K562 (cell line): ENCODE measurements around the gene MTERF2. TPM values are rescaled to one million over a fixed set of nuclear protein-coding genes. Genes with fewer than 3 reads are reported as not detected.
A peak's percentile ranks its signal among the peaks of the same experiment; 100 is the strongest.

Experiments
- ZNF395 ChIP-seq: fragments of 200-800 bp; sonication (Bioruptor generic); IDR thresholded peaks from 2 replicates; pipeline ENCODE4 v1.6.1; 2017; ENCODE audit warnings: missing genetic modification characterization, missing compliant biosample characterization
- polyA plus RNA-seq, 8 experiments: library from polyadenylated mRNA; depleted of rRNA in 4 of 8; stranded (reverse) in 5 of 8; unstranded in 3 of 8; fragments of >200 nt; fragmentation: Nextera tagmentation in 2 of 8; fragmentation: Illumina TruSeq in 1 of 8; extraction: Ambion mirVana in 2 of 8; extraction: Trizol in 1 of 8; gene quantifications; 2 replicates each; pipeline versions ENCODE4 v1.2.1 to v1.2.3, GENCODE V29; 2011 to 2014; ENCODE audit warnings: inconsistent platforms in 1 of 8, missing spikeins in 1 of 8
- total RNA-seq, 7 experiments: library from RNA; depleted of rRNA in 6 of 7; stranded (reverse); fragments of >200 nt in 6 of 7; fragmentation: Illumina TruSeq in 2 of 7; extraction: Trizol in 2 of 7; gene quantifications; 2 replicates each; pipeline versions ENCODE4 v1.2.1 to v1.2.3, GENCODE V29; 2011 to 2021; ENCODE audit warnings: low replicate concordance in 1 of 7
- TF ChIP-seq, protein P1 (sequence below): fragments of 450-650 bp; IDR thresholded peaks from 2 replicates; pipeline ENCODE4 v1.6.1; 2016; ENCODE audit warnings: borderline replicate concordance

The MTERF2 gene
- total and polyA plus RNA-seq, 9 of the 15 experiments (the other 6 are each of a cell fraction or from before 2014, with no cell fraction given): 10.0 to 63.2 (median 33.2) TPM

GRCh38 chr12:106954462-106955376 lies 32.2 kb downstream of the MTERF2 start (continued):
- TF ChIP-seq ZNF395: peak; percentile 76
- TF ChIP-seq, protein P1, sequence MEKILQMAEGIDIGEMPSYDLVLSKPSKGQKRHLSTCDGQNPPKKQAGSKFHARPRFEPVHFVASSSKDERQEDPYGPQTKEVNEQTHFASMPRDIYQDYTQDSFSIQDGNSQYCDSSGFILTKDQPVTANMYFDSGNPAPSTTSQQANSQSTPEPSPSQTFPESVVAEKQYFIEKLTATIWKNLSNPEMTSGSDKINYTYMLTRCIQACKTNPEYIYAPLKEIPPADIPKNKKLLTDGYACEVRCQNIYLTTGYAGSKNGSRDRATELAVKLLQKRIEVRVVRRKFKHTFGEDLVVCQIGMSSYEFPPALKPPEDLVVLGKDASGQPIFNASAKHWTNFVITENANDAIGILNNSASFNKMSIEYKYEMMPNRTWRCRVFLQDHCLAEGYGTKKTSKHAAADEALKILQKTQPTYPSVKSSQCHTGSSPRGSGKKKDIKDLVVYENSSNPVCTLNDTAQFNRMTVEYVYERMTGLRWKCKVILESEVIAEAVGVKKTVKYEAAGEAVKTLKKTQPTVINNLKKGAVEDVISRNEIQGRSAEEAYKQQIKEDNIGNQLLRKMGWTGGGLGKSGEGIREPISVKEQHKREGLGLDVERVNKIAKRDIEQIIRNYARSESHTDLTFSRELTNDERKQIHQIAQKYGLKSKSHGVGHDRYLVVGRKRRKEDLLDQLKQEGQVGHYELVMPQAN: peak; percentile 52; the same call in 1 of the 2 replicates
- TF ChIP-seq, all 486 proteins: peak for 76
